ENCODE results near the gene ITPRID2.

GRCh38 chr2:181958726-181959125 lies 67.2 kb downstream of the ITPRID2 start:
- TF ChIP-seq SP1 (IDR thresholded peaks at IDR 0.05; ENCODE audit: low read depth, low read length) (no peak), POLR2AphosphoS5 (IDR thresholded peaks at IDR 0.05; ENCODE audit: low read depth, low read length) (no peak), POU5F1 (IDR thresholded peaks at IDR 0.05; ENCODE audit: low read depth, low read length) (no peak), HDAC6 (IDR thresholded peaks at IDR 0.05; ENCODE audit: low read depth, low read length) (no peak), CTCF (IDR thresholded peaks at IDR 0.05; ENCODE audit: control extremely low read depth in 1 of 3, insufficient read depth in 1 of 3, low read depth in 1 of 3, low read length in 3 of 3) (no peak), MAFK (IDR thresholded peaks at IDR 0.05; ENCODE audit: low read depth, low read length) (no peak), SIN3A (conservative IDR thresholded peaks at IDR 0.05 in 1 of 2, IDR thresholded peaks at IDR 0.05 in 1 of 2; ENCODE audit: low read depth in 1 of 2, low read length in 2 of 2) (no peak), RAD21 (IDR thresholded peaks at IDR 0.05 in 1 of 2, conservative IDR thresholded peaks at IDR 0.05 in 1 of 2; ENCODE audit: low read depth in 2 of 2, low read length in 2 of 2) (no peak), POLR2A (IDR thresholded peaks at IDR 0.05; ENCODE audit: control extremely low read depth in 1 of 2, low read depth in 2 of 2, low read length in 2 of 2) (no peak), BCL11A (IDR thresholded peaks at IDR 0.05; ENCODE audit: low read depth in 2 of 2, low read length in 2 of 2) (no peak)

Measured in H1 (cell line).